GM06990 (cell line): ENCODE results near the gene CNOT11.

Experiments
- DNase-seq: peaks from one replicate; pipeline ENCODE4 v3.0.0-alpha.2; 2011; ENCODE audit not compliant: insufficient read length; ENCODE audit errors: extremely low read depth
- H3K27me3 ChIP-seq: replicated peaks from 2 replicates; pipeline ENCODE4 v1.6.0; 2011; ENCODE audit warnings: low read length; ENCODE audit not compliant: control insufficient read depth, insufficient read depth
- H3K36me3 ChIP-seq: 2 replicates; pipeline ENCODE4 v1.5.1; 2011; ENCODE audit warnings: low read length; ENCODE audit not compliant: control insufficient read depth, insufficient read depth
- H3K4me3 ChIP-seq: replicated peaks from 2 replicates; pipeline ENCODE4 v1.5.1; 2011; ENCODE audit warnings: low read depth, mild to moderate bottlenecking, control low read depth, low read length
- CTCF ChIP-seq: IDR thresholded peaks from 2 replicates; pipeline ENCODE4 v1.5.1; 2011; ENCODE audit warnings: low read length, control low read depth, mild to moderate bottlenecking, inconsistent platforms; ENCODE audit not compliant: insufficient read depth, poor library complexity, severe bottlenecking

Gene CNOT11

GRCh38 chr2:101287303-101287702 lies 34.6 kb downstream of the CNOT11 start:
- no peak for TF ChIP-seq CTCF
- Histone ChIP-seq H3K4me3 (no peak overlapping the region), H3K36me3 (peaks cover 10% of the 10 kb centered on the region), H3K27me3 (no peaks in the 10 kb centered on the region)
- DNase-seq = no peak

GRCh38 chr2:101290711-101291110 lies 38.0 kb downstream of the CNOT11 start:
- H3K27me3 ChIP-seq = no peaks in the 10 kb centered on the region
- H3K36me3 ChIP-seq = peaks cover 3% of the 10 kb centered on the region
- DNase-seq = no peak
- no peak overlapping the region for H3K4me3 ChIP-seq
- TF ChIP-seq CTCF = no peak

GRCh38 chr2:101291973-101292372 lies 39.3 kb downstream of the CNOT11 start:
- Histone ChIP-seq H3K27me3 (no peaks in the 10 kb centered on the region), H3K4me3 (no peak overlapping the region), H3K36me3 (0 out of 2 replicates have a peak, but pooled peaks cover 1% of the 10 kb centered on the region)
- no peak for DNase-seq
- no peak for TF ChIP-seq CTCF

GRCh38 chr2:101293544-101293943 lies 40.9 kb downstream of the CNOT11 start:
- no peak for DNase-seq
- TF ChIP-seq CTCF = no peak
- Histone ChIP-seq H3K27me3 (no peaks in the 10 kb centered on the region), H3K36me3 (no peaks in the 10 kb centered on the region), H3K4me3 (no peak overlapping the region)

GRCh38 chr2:101294861-101295260 lies 42.2 kb downstream of the CNOT11 start:
- Histone ChIP-seq H3K27me3 (no peaks in the 10 kb centered on the region), H3K4me3 (no peak overlapping the region), H3K36me3 (no peaks in the 10 kb centered on the region)
- no peak for DNase-seq
- no peak for TF ChIP-seq CTCF

GRCh38 chr2:101295895-101296294 lies 43.2 kb downstream of the CNOT11 start:
- Histone ChIP-seq H3K27me3 (no peaks in the 10 kb centered on the region), H3K4me3 (no peak overlapping the region), H3K36me3 (no peaks in the 10 kb centered on the region)
- no peak for TF ChIP-seq CTCF
- DNase-seq = no peak
